ENCODE measurements around the gene PLB1.

- TF ChIP-seq POLR2A (IDR thresholded peaks at IDR 0.05; ENCODE audit: low read depth, low read length) (no peak), POLR2AphosphoS5 (IDR thresholded peaks at IDR 0.05; ENCODE audit: low read depth, low read length) (no peak), SPI1 (IDR thresholded peaks at IDR 0.05; ENCODE audit: low read depth, low read length) (no peak), TAF1 (IDR thresholded peaks at IDR 0.05; ENCODE audit: low read depth, low read length) (no peak), PAX5 (IDR thresholded peaks at IDR 0.05; ENCODE audit: insufficient read depth, low read length, severe bottlenecking) (no peak), POU2F2 (IDR thresholded peaks at IDR 0.05; ENCODE audit: low read depth, low read length) (no peak)
Observed at GRCh38 chr2:28469304-28469703, 26.6 kb upstream of the PLB1 start.

Data from GM12891 (cell line).